Measurements from ENCODE around the gene KCNH2. TPM values are rescaled to one million over a fixed set of nuclear protein-coding genes. Genes with fewer than 3 reads are reported as not detected.

The KCNH2 gene
- polyA plus RNA-seq, 1 of the 3 experiments (the other 2 are of a cell fraction) = 2.2 TPM

GRCh38 chr7:150944066-150945042, 33.8 kb downstream of the KCNH2 start:
- 0 out of 2 replicates have a peak, but pooled peaks cover 11% of the 10 kb centered on the region for H3K27me3 ChIP-seq (ENCODE audit: insufficient read depth)
- TF ChIP-seq RCOR1 (IDR thresholded peaks at IDR 0.05; ENCODE audit: low read length) (0 out of 2 replicates have a peak, but pooled peaks have one; percentile 23), SIN3A (IDR thresholded peaks at IDR 0.05; ENCODE audit: borderline replicate concordance, low read depth, low read length) (no peak)
- no peaks in the 10 kb centered on the region for H3K9me2 ChIP-seq
- POLR2A ChIA-PET = interaction anchor here (1.1 to 2.6 kb wide), 4 partner anchors 10 to 157 kb away, joined by 3 to 9 read pairs (median 6); no protein-coding TSS in a partner anchor
- H3K36me3 ChIP-seq (replicated peaks in 1 of 2; ENCODE audit: control insufficient read depth in 1 of 2, insufficient read depth in 2 of 2, low read length in 1 of 2) = no peaks in the 10 kb centered on the region
- H3K27ac ChIP-seq (ENCODE audit: low read depth in 2 of 2, low read length in 1 of 2) = peak overlapping the region in 1 of 2 experiments; percentile 99; a peak in 2 of 4 replicates
- H3F3A ChIP-seq (replicated peaks; ENCODE audit: insufficient read depth) = no peaks in the 10 kb centered on the region
- no peak overlapping the region for H2AFZ ChIP-seq (ENCODE audit: low read depth)
- no peaks in the 10 kb centered on the region for H3K79me2 ChIP-seq (ENCODE audit: insufficient read depth)
- H3K9ac ChIP-seq = no peak overlapping the region
- no peak overlapping the region for H3K4me3 ChIP-seq (ENCODE audit: low read depth in 2 of 2, low read length in 1 of 2)
- CTCF ChIA-PET = interaction anchor here (0.8 to 6.6 kb wide), 18 partner anchors 10 to 659 kb away, joined by 3 to 84 read pairs (median 12); no protein-coding TSS in a partner anchor
- H4K20me1 ChIP-seq (ENCODE audit: insufficient read depth) = no peaks in the 10 kb centered on the region
- H3K9me3 ChIP-seq = no peaks in the 10 kb centered on the region
- no peak for DNase-seq
- H3K4me1 ChIP-seq (ENCODE audit: control insufficient read depth in 1 of 2, insufficient read depth in 2 of 2, low read depth in 1 of 2, low read length in 1 of 2) = peaks cover 0 to 86% of the 10 kb centered on the region in 2 experiments; a peak in 2 of 4 replicates
- no peak overlapping the region for H3K4me2 ChIP-seq
- 62% methylated on average over 6 of the region's 6 CpGs for WGBS (ENCODE audit: low lambda C conversion rate)

GRCh38 chr7:150943453-150943814, 34.7 kb downstream of the KCNH2 start:
- Histone ChIP-seq H3K9ac (no peak overlapping the region), H3K36me3 (replicated peaks in 1 of 2; ENCODE audit: control insufficient read depth in 1 of 2, insufficient read depth in 2 of 2, low read length in 1 of 2) (no peaks in the 10 kb centered on the region), H3K4me2 (no peak overlapping the region), H3K9me2 (no peaks in the 10 kb centered on the region), H3K9me3 (no peaks in the 10 kb centered on the region), H3K4me1 (ENCODE audit: control insufficient read depth in 1 of 2, insufficient read depth in 2 of 2, low read depth in 1 of 2, low read length in 1 of 2) (peaks cover 0 to 87% of the 10 kb centered on the region in 2 experiments; a peak in 2 of 4 replicates), H3K4me3 (ENCODE audit: low read depth in 2 of 2, low read length in 1 of 2) (no peak overlapping the region), H3K79me2 (ENCODE audit: insufficient read depth) (no peaks in the 10 kb centered on the region), H2AFZ (ENCODE audit: low read depth) (no peak overlapping the region), H4K20me1 (ENCODE audit: insufficient read depth) (no peaks in the 10 kb centered on the region), H3K27ac (ENCODE audit: low read depth in 2 of 2, low read length in 1 of 2) (peak overlapping the region in 1 of 2 experiments; percentile 82; a peak in 1 of 4 replicates), H3F3A (replicated peaks; ENCODE audit: insufficient read depth) (no peaks in the 10 kb centered on the region), H3K27me3 (ENCODE audit: insufficient read depth) (0 out of 2 replicates have a peak, but pooled peaks cover 11% of the 10 kb centered on the region)
- ChIA-PET CTCF (interaction anchor here (0.7 to 5.3 kb wide), 12 partner anchors 10 to 75 kb away, joined by 3 to 30 read pairs (median 4); no protein-coding TSS in a partner anchor), POLR2A (interaction anchor here (1.1 to 2.0 kb wide), 3 partner anchors 9 to 20 kb away, joined by 3 to 7 read pairs (median 4); no protein-coding TSS in a partner anchor)
- WGBS (ENCODE audit: low lambda C conversion rate) = 79% methylated on average over 6 of the region's 6 CpGs
- TF ChIP-seq ZBTB33 (IDR thresholded peaks at IDR 0.05; ENCODE audit: borderline replicate concordance, low read depth) (no peak), MEF2A (IDR thresholded peaks at IDR 0.05; ENCODE audit: borderline replicate concordance, low read depth) (no peak), EZH2phosphoT487 (IDR thresholded peaks at IDR 0.05; ENCODE audit: borderline replicate concordance, low read depth) (no peak), REST (IDR thresholded peaks at IDR 0.05; ENCODE audit: low read depth, low read length) (no peak), EP300 (IDR thresholded peaks at IDR 0.05; ENCODE audit: borderline replicate concordance in 1 of 2, low read depth in 1 of 2, low read length in 1 of 2) (no peak), IRF3 (IDR thresholded peaks at IDR 0.05; ENCODE audit: low read depth, low read length) (no peak), SIN3A (IDR thresholded peaks at IDR 0.05; ENCODE audit: borderline replicate concordance, low read depth, low read length) (no peak), GATA2 (CRISPR knock-in tag; IDR thresholded peaks at IDR 0.05) (no peak), TCF12 (IDR thresholded peaks at IDR 0.05) (no peak), SMC3 (IDR thresholded peaks at IDR 0.05; ENCODE audit: low read depth, low read length) (no peak), RFX5 (IDR thresholded peaks at IDR 0.05; ENCODE audit: low read length) (no peak), GABPA (IDR thresholded peaks at IDR 0.05; ENCODE audit: low read depth) (no peak)
- DNase-seq = no peak
